GM20431 (cell line): ENCODE measurements around the gene MAML3.

ENCODE experiments used
- in situ Hi-C: fragments of 300-500 bp; cut with MseI, MboI; formaldehyde crosslinking; loops from one replicate; pipeline ENCODE4 v1.15.0; 2020; ENCODE audit warnings: low sequenced_read_pairs; ENCODE audit not compliant: unreplicated experiment

MAML3 gene

GRCh38 chr4:140106289-140106844 is 47.6 kb downstream of the MAML3 start:
- in situ Hi-C loops, result no loop called here

- in situ Hi-C loops, result no loop called here
These were observed 48.5 kb downstream of the MAML3 start for GRCh38 chr4:140105436-140105835.

- in situ Hi-C loops, result no loop called here
These were observed 50.3 kb downstream of the MAML3 start for GRCh38 chr4:140103676-140104075.

- in situ Hi-C loops, result no loop called here
These were observed 51.6 kb downstream of the MAML3 start for GRCh38 chr4:140102421-140102820.

GRCh38 chr4:140100771-140101170 is 53.2 kb downstream of the MAML3 start:
- in situ Hi-C loops, result no loop called here

GRCh38 chr4:140099983-140100382 is 54.0 kb downstream of the MAML3 start:
- in situ Hi-C loops, result no loop called here

GRCh38 chr4:140098455-140099160 is 55.4 kb downstream of the MAML3 start:
- in situ Hi-C loops, result no loop called here

GRCh38 chr4:140097572-140097971 is 56.4 kb downstream of the MAML3 start:
- in situ Hi-C loops, result no loop called here

- in situ Hi-C loops, result no loop called here
These were observed 57.1 kb downstream of the MAML3 start for GRCh38 chr4:140096921-140097320.

GRCh38 chr4:140096483-140096861 is 57.5 kb downstream of the MAML3 start:
- in situ Hi-C loops, result no loop called here

- in situ Hi-C loops, result no loop called here
These were observed 58.1 kb downstream of the MAML3 start for GRCh38 chr4:140095694-140096482.

GRCh38 chr4:140094438-140095420 is 59.3 kb downstream of the MAML3 start:
- in situ Hi-C loops, result no loop called here

- in situ Hi-C loops, result no loop called here
These were observed 61.7 kb downstream of the MAML3 start for GRCh38 chr4:140092094-140092851.

GRCh38 chr4:140091305-140091704 is 62.7 kb downstream of the MAML3 start:
- in situ Hi-C loops, result no loop called here

GRCh38 chr4:140090215-140090731 is 63.7 kb downstream of the MAML3 start:
- in situ Hi-C loops, result no loop called here

- in situ Hi-C loops, result no loop called here
These were observed 64.8 kb downstream of the MAML3 start for GRCh38 chr4:140089216-140089615.

GRCh38 chr4:140088323-140088967 is 65.5 kb downstream of the MAML3 start:
- in situ Hi-C loops, result no loop called here

GRCh38 chr4:140085881-140086280 is 68.1 kb downstream of the MAML3 start:
- in situ Hi-C loops, result no loop called here
